Medulla oblongata (tissue), 1 donor: ENCODE data around the gene DISP3.

ENCODE experiments used
- DNase-seq: peaks from one replicate; pipeline ENCODE4 v3.0.0-alpha.2; 2015; ENCODE audit errors: extremely low spot score

The DISP3 gene

DNA sequence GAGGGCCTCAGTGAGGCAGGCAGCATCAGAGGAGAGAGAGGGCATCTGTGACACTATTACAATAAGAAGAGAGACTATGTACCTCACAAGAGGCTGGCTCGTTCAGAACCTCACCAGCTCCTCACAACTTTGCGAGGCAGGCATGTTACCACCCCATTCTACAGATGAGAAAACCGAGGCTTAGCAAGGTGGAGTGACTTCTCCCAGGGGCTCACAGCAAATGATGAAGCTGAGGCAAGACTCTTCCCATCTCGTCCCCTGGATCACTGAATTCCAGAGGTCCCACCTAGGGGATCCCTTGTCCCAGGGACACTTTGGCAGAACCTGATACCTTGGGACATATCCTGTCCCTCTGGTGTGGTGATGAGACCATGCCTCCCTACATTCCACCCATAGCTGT is 64.4 kb downstream of the DISP3 start:
- DNase-seq = no peak

DNA sequence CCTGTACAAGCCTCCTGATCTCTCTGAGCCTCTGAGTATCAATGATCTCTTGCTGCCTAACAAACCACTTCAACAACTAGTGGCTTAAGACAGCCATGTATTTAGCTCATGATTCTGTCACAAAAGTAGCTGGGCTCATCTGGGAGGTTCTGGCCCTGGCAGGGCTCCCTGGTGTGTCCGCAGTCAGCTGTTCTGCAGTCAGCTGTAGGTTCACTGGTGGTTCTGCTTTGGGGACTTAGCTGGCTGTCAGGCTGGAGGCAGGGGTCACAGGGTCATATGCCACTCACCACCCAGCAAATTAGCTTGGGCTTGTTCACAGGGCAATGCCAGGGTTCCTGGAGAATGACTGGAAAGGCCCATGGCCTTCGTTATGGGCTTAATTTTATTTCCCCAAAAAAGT is 64.8 kb downstream of the DISP3 start:
- DNase-seq = no peak

DNA sequence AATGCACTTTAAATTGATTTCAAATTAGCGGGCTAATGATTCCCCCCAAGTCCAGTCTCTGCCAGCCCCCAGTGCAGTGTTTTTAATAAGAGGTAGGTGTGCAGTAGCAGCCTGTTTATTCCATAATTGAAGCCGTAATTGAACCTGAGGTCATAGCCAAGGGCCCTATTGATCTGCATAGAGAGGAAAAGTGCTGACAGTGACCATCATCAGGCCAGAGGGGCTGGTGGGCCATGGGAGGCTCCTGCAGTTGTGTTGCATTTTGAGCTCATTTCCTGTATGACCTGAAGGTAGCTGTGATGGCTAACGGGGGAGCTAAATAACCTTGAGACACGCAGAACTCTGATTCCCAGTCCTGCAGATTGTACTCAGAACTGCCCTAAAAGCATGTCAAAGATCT is 67.5 kb downstream of the DISP3 start:
- no peak for DNase-seq

DNA sequence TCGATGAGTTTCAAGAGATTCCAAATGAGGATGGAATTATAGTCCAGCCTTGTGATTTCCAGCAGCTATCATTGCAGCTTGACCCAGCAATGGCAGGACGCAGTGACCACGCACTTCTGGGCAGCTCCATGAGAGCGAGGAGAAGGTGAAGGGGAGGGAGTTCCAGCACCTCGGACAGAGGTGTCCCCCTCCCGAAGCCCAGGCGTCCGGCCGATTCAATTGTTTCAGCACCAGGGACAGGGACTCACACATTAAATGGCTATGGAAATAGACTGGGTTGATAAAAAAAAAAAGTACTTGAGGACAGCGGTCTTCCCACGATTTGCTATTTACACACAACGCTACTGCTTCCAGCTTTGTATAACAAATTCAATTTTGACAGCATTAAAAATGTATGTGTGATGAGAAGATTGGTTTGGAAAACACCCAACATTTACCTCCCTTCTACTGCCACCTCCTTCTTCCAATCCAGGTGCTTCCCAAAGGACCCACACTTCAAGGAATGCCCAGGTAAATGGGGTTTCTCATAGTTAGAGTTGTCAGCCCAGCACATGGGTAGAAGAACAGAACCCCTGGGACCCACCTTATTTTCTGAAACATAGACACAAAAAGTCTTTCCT is 71.8 kb downstream of the DISP3 start:
- DNase-seq = peak; percentile 78

DNA sequence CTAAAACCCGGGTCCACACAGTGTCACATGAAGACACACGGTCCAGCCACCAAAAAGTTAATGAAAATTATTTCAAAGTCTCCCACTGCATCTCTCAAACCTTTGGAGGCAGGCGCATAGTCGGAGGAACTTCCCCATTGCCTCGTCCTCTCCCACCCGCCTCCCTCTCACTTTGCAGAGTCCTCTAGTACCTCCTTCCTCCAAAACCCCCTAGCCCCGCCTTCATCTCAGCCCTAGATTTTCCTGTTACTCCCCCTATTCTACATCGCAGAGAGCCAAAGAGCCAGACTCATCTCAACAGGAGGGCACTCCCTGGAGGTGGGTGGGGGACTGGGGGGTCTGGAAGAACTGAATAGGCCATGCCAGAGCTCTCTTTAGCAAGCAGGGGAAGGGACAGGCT is 79.3 kb downstream of the DISP3 start:
- DNase-seq = no peak

DNA sequence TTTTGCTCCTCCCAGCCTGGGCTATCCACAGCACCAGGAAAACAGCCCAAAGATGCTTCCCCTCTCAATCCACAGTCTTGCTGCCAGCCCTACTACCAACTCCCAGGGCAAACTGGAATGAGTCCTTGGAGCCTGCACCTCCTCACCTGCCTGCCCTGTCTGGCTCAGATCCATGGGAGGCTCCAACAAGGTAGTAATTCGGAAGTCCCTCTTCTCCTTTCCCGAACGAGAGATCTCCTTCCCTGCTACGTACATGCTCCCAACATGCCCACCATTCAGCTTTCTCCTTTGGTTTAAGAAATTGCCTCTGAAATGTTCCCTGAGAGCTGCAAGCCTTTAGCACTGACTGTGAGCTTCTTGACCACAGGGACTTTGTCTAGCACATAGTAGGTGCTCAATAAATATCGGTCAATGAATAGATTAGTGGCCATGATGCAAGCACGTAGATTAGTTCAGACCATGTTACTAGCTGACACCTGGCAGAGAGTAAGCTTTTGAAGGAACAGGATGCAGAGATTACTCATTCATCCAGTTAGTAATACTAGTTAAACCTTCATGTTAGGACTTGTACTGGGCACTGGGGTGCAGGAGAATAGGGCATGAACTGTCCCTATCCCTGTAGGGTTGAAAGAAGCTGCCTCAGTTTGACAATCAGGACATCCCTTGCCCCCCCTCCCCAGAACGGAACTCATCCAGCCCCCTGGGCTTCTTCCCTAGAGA is 80.1 kb downstream of the DISP3 start:
- no peak for DNase-seq

DNA sequence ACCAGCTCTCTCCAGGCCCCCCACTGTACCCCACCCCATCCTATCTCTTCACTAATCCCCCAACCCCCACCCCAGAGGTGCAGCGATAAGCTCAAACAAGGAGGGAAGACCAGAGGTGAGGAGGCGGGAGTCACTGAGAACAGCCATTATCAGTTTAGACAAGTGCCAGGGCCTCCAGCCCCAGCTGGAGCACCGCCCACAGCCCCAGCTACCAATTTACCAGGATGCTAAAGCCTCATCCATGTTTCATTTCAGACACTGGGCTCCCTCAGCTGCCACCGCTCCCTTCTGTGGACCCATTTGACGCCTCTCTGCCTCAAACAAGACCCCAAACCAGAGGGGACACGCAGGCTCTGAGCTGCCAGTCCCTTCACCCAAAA is 80.6 kb downstream of the DISP3 start:
- no peak for DNase-seq

DNA sequence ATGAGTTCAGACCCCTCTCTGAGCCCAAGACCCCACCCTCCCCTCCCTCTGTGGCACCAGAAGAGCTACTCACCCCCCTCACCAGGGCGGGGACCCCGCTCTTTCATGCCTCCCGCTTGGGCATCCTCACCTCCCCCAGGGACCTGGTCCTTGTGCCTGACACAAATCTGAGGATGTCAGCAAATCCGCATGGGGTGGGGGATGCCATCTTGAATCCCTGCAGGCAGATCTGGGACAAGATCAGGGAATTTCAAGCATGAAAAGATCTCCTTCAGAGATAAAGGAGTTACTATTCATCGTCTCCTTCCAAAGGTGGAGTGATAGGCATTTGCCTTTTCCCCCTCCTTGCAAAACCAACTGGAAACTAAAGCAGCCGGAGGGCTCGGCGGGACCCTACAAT is 81.1 kb downstream of the DISP3 start:
- DNase-seq = no peak

DNA sequence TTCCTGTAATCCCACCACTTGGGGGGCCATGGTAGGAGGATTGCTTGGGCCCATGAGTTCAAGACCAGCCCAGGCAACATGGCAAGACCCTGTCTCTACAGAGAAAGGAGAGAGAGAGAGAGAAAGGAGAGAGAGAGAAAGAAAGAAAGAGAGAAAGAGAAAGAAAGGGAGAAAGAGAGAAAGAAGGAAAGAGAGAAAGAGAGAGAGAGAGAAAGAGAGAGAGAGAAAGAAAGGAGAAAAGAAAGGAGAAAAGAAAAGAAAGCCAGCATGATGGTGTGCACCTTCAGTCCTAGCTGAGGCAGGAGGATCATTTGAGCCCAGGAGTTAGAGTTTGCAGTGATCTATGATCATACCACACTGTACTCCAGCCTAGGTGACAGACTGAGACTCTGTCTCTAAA is 82.8 kb downstream of the DISP3 start:
- DNase-seq = no peak

DNA sequence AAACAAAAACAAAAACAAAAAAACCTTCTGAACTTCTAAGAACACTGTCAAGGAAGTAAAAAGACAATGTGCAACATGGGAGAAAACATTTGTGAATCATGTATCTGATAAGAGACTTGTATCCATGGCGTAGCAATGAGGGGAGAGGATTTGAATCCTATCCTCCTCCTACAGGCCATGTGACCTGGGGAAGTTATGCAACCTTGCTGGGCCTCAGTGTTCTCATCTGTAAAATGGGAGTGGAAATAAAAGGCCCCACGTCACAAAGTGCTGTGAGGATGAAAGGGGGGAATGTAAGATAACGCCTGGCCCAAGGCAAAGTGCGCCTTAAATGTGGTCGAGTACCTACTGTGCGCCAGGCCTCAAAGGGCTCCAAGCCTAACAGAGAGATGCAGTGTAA is 83.7 kb downstream of the DISP3 start:
- DNase-seq = no peak

DNA sequence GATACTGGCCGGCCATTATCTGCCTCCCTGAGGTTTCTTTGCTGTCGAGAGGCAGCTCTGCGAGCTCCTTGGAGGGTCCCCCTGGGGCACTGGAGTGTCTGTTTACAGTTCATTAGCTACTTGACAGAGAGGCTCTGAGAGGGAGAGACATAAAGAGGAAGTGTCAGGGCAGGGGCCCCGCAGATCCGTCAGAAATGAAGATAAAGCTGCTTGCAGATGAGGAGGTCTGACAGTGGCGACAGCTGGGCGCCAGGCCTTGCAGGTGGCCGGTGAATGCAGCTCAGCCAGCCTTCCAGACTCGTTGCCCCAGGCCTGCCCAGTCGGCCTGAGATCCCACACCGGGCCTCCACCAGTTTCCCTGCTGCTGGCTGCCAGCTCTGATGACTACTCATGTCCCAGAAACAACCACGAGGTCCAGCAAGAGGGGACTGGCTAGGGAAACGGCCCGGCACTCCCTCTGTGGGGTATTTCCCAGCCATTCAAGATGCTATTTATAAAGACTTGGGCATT is 84.7 kb downstream of the DISP3 start:
- DNase-seq = no peak

DNA sequence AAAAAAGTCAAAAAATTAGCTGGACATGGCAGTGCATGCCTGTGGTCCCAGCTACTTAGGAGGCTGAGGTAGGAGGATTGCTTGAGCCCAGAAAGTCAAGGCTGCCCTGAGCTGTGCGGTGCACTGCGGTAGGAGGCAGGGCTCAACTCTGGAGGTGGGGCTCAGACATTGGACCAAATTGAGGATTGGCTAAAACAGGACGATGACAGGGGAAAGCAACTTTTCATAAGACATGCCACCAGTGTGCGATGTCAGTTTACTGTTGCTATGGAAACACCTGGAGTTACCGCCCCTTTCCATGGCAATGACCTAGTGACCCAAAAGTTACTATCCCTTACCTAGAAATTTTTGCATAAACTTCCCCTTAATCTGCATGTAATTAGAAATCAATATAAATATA is 85.3 kb downstream of the DISP3 start:
- no peak for DNase-seq

DNA sequence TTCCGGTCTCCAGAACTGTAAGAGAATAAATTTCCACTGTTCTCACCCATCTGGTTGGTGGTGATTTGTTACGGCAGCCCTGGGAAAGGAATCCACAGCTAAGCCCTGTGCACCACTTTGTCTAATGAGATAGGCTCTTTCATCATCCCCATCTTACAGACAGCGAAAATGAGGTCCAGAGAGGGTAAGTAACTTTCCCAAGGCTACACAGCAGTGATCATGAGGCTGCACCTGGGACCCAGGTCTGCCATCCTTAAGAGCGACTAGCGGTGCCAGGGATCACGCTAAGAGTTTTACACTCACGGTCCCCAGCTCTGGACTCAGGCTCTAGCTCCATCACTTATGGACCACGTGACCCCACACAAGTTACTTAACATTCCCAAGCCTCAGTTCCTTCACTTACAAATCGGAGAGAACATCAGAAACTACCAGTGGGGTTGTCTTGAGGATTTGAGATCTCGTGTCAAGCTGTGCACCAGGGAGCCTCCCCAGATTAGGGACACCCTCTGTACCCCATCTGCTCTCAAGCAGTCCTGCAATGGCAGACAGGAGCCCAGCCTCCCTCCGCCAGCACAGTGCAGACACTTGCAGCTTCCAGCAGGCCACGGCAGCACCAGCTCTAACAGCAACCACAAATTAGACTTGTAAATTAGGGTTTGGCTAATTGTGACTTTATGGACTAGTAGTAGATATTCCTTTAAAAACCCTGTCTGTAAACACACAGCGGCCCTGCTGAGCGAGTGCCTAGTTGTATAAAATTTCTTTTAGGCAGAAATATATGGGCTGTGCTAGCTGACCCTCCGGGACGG is 87.3 kb downstream of the DISP3 start:
- no peak for DNase-seq

DNA sequence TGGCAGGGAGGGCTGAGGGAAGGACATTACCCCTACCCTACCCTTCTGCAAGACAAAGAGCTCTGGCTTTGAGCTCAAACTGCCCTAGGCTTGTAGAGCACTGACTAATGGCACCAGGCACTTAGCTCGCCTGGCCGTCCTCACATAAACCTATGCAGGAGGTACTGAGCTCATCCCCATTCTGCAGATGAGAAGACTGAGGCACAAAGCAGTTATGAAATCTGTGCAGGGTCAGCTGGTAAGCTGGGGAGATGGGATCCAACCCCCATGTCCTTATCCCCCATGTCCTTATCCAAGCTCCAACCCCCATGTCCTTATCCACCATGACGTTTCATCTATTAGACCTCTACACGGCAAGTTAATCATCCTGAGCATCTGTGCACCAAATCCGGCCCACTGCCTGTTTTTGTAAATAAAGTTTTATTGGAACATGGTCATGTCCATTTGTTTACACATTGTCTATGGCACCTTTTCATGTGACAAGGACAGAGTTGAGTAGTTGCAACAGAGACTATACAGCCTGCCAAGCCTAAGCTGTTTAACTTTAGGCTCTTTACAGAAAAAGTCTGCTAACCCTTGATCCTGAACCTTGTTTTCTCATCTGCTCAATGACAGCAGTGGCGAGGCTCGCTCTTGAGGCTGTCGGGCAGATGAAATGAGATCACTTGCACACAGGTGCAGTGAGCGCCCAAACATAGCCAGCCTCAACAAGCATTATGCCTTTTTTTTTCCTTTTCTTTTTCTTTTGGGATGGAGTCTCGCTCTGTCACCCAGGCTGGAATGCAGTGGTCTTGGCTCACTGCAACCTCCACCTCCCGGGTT is 88.5 kb downstream of the DISP3 start:
- no peak for DNase-seq

DNA sequence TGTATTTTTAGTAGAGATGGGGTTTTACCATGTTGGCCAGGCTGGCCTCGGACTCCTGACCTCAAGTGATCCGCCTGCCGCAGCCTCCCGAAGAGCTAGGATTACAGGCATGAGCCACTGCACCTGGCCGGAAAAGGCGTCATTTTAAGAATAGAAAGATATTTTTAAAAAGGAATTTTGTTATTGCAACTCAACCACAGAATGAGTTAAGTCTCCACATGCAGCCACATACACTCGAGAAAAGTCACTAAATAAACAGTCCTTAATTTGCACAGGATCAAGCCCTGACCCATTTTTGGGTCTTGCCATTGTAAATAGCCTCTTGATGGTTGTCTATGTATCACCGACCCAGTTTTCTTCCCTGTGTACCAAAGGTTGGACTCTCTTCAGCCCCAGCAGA is 89.7 kb downstream of the DISP3 start:
- DNase-seq = no peak

DNA sequence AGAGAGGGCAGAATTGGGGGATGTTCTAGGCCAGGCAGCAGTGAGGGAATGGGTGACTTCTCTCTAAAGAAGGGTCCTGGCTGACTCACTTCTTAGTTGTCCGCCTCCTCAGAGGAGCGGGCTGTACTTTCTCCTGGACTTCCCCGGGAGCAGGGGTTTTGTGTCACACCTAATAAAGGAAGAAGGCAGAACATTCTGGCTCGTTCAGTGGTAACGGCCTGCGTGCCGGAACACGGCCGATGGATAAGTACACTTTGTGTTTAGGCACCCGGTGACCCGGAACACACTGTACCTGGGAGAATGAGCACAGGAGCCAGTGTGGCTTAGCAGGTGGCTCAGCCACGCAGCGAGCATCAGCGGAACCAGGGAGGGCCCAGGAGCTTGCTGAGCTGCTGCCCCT is 90.6 kb downstream of the DISP3 start:
- no peak for DNase-seq

DNA sequence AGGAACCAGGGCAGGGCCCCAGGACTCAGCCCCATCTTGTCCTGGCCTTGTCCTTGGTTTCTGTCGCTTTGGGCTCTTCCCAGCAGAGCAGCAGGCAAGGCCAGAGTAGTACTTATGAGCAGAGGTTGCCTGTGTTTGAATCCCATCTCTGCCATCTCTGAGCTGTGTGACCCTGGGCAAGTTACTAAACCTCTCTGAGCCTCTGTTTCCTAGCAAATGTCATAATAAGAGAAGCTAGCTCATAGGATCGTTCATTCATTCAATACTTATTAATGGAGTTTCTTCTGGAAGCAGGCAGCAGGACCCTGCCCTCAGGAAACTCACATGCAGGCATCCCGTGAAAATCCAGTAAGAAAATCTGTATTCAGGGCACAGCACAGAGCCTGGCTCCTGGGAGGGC is 91.0 kb downstream of the DISP3 start:
- no peak for DNase-seq

DNA sequence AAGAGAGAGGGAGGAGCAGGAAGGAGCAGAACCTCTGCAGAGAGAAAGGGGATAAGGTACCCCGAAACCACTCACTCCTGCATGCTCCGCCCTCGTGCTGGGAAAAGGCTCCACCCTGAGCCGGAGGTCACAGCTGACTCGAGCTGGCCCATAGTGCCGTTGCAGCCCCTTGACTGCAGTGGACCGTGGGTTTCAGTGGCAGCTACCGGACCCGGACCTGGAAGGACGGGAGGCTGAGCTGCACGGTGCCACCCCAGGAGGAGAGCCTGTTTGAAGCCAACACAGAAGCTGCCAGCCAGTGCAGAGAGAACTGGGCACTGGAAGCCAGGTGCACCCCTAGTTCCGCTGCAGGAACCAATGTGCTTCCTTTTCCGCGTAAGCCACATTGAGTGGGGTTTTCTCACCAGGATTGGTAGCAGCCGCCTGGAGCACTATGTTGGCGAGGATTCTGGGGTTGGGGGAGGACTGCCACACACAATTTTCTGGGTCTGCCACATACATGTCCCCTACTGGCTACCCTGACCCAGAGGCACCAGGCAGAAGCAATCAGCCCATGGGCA is 91.9 kb downstream of the DISP3 start:
- no peak for DNase-seq

DNA sequence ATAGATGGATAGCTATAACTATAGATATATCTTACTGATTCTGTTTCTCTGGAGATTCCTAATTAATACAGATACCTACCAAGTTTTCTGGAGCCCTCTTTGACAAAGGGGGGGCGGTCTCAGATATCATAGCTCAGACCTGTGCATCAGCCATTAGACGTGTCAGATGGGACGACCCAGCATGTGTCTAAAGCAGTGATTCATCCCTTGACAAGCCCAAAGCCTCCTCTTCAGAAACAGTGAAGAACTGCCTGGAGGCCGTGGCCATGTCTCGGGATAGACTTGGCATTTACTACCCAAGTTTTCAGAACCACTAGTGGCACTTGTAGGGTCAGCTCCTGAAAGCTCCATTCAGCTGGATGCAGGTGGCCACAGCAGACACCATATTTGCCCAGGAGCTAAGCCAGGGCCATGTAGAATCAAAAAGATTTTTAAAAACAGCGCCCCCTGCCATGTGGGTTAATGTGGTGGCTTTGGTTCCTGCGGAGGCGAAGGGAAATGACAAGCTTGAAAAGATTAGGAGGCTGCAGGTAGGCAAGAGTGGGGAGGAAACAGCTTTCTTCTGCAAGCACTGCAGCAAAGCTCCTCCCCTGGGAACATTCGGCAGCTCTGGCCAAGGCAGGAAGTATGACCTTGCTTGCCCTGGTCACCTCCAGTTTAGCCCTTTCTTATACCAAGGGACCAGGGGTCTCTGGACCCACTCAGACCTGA is 93.1 kb downstream of the DISP3 start:
- DNase-seq = no peak

DNA sequence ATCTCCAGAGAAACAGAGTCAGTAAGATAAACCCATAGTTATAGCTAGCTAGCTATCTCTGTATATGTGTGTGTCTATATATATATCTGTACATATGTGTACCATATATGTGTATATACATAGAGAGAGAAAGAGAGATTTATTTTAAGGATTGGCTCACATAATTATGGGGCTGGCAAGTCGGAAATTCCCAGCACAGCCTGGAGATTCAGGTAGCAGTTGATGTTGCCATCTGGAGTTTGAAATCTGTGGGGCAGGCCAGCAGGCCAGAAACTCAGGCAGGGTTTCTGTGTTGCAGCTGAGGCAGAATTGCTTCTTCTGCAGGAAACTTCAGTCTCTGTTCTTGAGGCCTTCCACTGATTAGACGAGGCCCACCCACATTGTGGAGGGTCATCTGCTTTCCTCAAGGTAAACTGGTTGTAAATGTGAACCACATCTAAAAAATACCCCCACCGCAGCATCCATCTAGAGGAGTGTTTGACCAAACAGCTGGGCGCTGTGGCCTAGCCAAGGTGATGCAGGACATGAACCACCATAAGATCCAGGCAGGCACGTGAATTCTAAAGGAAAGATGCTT is 94.2 kb downstream of the DISP3 start:
- DNase-seq = no peak

DNA sequence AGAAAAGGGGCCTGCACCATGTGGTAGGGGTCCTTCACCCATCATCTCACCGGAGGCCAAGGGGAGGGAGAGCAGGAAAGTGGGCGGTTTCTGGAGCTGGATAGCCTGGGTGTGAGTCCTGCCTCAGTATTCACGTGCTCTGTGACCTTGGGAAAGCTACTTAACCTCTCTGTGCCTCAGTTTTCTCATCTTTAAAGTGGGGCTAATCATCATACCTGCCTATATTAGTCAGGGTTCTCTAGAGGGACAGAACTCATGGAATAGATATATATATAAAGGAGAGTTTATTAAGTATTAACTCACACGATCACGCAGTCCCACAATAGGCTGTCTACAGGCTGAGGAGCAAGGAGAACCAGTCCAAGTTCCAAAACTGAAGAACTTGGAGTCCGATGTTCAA is 96.6 kb downstream of the DISP3 start:
- DNase-seq = no peak
